GM18520 (cell line): ENCODE results near the gene STK32C.

ENCODE experiments used
- ATAC-seq: cut with Tn5 transposase; IDR thresholded peaks from one replicate; pipeline ENCODE4 v1.9.1; 2021; ENCODE audit not compliant: unreplicated experiment

The STK32C gene

GRCh38 chr10:132283604-132284382, 24.0 kb downstream of the STK32C start:
- ATAC-seq, result no peak

GRCh38 chr10:132282667-132283603, 24.8 kb downstream of the STK32C start:
- no peak for ATAC-seq

GRCh38 chr10:132281915-132282666, 25.7 kb downstream of the STK32C start:
- no peak for ATAC-seq

GRCh38 chr10:132280646-132281074, 27.1 kb downstream of the STK32C start:
- no peak for ATAC-seq

GRCh38 chr10:132279873-132280645, 27.7 kb downstream of the STK32C start:
- ATAC-seq, result no peak

GRCh38 chr10:132277311-132277741, 30.4 kb downstream of the STK32C start:
- no peak for ATAC-seq

GRCh38 chr10:132276706-132277105, 31.0 kb downstream of the STK32C start:
- no peak for ATAC-seq

GRCh38 chr10:132276179-132276675, 31.5 kb downstream of the STK32C start:
- no peak for ATAC-seq

GRCh38 chr10:132275426-132276178, 32.1 kb downstream of the STK32C start:
- ATAC-seq, result no peak

- ATAC-seq, result no peak
Observed at GRCh38 chr10:132274986-132275385, 32.8 kb downstream of the STK32C start.

- ATAC-seq, result no peak
Observed at GRCh38 chr10:132274581-132274980, 33.2 kb downstream of the STK32C start.

- no peak for ATAC-seq
Observed at GRCh38 chr10:132273966-132274365, 33.8 kb downstream of the STK32C start.

- ATAC-seq, result no peak
Observed at GRCh38 chr10:132273304-132273944, 34.3 kb downstream of the STK32C start.

GRCh38 chr10:132272231-132272971, 35.3 kb downstream of the STK32C start:
- no peak for ATAC-seq

GRCh38 chr10:132271458-132272230, 36.1 kb downstream of the STK32C start:
- no peak for ATAC-seq

GRCh38 chr10:132270721-132271457, 36.9 kb downstream of the STK32C start:
- no peak for ATAC-seq

- ATAC-seq, result no peak
Observed at GRCh38 chr10:132270256-132270655, 37.5 kb downstream of the STK32C start.
